ENCODE results near the gene LGALS1.

GRCh38 chr22:37655252-37655563 is 20.2 kb upstream of the LGALS1 start:
- no peak for TF ChIP-seq CTCF (optimal IDR thresholded peaks at IDR 0.05 in 1 of 3, IDR thresholded peaks at IDR 0.05 in 1 of 3, conservative IDR thresholded peaks at IDR 0.05 in 1 of 3; ENCODE audit: extremely low read depth in 1 of 3, insufficient read depth in 2 of 3, low read length in 3 of 3)
- no peak for TF ChIP-seq EZH2 (IDR thresholded peaks at IDR 0.05; ENCODE audit: low read length)

Data from keratinocyte (primary cell).